Cardiac fibroblast (primary cell): ENCODE results near the gene DPP6.

ENCODE experiments used
- DNase-seq, 2 donors: peaks; one replicate each; pipeline versions ENCODE4 v3.0.0 to v3.0.0-alpha.2; 2010; ENCODE audit warnings: low read depth in 2 of 2
- H3K4me3 ChIP-seq, 2 donors: replicated peaks in 1 of 2; 1 replicate in 1 of 2; 2 replicates in 1 of 2; pipeline ENCODE4 v1.5.1; 2011; ENCODE audit warnings: low read depth in 2 of 2, low read length in 2 of 2, mild to moderate bottlenecking in 2 of 2, moderate library complexity in 1 of 2
- CTCF ChIP-seq: IDR thresholded peaks from one replicate; pipeline ENCODE4 v1.5.1; 2011; ENCODE audit warnings: low read depth, mild to moderate bottlenecking, low read length, inconsistent platforms

DPP6 gene

DNA sequence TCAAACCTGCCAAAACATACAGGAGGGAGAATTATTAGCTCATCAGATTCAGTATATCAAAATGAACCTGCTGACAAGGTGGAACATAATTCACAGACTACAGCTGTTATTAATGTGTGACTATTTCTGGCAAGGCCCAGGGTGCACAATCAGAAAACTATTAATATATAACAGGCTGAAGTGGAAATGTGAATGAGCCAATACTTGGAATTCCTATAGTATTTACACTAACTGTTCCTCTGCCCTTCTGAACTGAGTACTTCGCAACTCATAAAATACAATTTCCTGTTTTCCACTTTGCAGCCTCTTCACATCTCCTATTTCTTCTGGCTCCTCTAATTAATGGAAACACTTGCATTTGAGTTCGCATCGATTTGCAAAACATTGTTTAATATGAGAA, 330.8 kb downstream of the DPP6 start:
- no peak for DNase-seq
- H3K4me3 ChIP-seq, result no peak overlapping the region
- no peak for TF ChIP-seq CTCF

DNA sequence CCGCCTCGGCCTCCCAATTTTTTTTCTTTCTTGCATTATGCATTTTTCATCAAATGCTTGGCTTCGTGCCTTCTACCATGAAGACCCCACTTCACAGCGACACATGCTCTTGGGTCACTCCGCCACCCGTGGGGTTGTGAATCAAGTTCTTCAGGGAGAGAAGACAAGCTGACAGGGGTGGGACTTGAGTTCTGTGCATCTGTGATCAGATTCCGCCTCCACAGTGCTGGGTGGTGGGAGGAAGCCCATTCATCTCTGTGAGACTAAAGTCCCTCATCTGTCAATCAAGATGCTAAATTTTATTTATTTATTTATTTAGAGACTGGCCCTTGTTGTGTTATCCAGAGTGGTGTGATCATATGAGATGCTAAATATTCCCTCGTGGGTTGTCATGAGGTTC, 333.0 kb downstream of the DPP6 start:
- no peak for TF ChIP-seq CTCF
- no peak overlapping the region for H3K4me3 ChIP-seq
- DNase-seq, result no peak

- TF ChIP-seq CTCF, result no peak
Measured at GRCh38 chr7:154387252-154387651, 335.1 kb downstream of the DPP6 start.

DNA sequence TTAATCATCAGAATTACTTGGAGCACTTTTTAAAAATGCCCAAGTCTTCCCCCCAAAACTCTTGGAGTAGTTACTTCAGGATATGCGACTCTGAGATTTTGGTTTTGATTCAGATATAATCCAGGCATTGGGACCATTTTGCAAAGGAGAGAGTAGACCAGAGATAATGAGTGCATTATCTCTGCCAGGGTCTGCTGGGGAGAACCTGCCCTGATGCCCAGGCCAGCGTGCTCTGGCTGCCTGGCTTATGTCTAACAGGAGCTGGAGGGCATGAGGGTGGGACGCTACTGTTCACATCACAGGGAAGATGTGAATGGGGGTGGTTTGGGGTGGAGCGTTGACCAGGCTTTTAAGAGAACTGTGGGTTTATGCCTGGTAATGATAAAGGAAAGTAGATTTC, 336.2 kb downstream of the DPP6 start:
- DNase-seq, result no peak
- TF ChIP-seq CTCF, result no peak
- no peak overlapping the region for H3K4me3 ChIP-seq

More at GRCh38 chr7:154387252-154387651, 335.1 kb downstream of the DPP6 start:
- no peak overlapping the region for H3K4me3 ChIP-seq
- DNase-seq, result no peak

GRCh38 chr7:154388999-154389398, 336.8 kb downstream of the DPP6 start:
- no peak for TF ChIP-seq CTCF
- no peak overlapping the region for H3K4me3 ChIP-seq
- DNase-seq, result no peak

DNA sequence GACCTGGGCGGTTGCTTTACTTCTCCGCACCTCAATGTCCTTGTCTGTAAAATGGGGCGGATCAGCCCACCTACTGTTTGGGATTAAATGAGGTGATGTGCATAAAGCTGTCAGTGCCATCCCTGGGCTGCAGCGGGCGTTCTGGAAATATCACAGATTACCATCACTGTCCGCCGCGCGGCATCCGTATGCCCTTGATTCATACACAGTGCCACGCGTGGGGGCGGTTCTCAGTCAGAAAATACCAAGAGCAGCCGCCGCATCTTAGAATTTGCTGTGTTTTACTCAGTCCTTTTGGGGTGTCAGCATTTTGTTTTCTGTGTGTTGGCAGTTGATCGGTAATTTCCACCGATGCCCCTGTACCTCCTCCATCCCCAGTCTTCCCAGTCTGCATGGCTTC, 338.8 kb downstream of the DPP6 start:
- TF ChIP-seq CTCF, result no peak
- no peak for DNase-seq
- H3K4me3 ChIP-seq, result no peak overlapping the region

DNA sequence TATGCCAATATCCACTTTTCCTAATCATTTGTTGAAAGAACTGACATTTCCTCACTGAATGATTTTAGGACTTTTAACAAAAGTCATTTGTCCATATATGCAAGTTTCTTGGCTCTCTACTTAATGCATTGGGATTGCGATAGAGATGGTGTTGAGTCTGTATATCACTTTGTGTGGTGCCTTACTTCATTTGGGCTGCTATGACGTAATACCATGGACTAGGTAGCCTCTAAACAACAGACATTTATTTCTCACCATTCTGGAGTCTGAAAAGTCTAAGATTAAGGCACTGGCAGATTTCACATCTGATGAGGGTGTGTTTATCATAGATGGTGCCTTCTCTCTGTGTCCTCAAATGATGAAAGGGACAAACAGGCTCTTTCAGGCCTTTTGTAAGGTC, 342.6 kb downstream of the DPP6 start:
- no peak overlapping the region for H3K4me3 ChIP-seq

More for the DNA sequence above, 342.6 kb downstream of the DPP6 start:
- no peak for DNase-seq
- no peak for TF ChIP-seq CTCF
